ENCODE measurements around the gene FGFR4. TPM values are rescaled to one million over a fixed set of nuclear protein-coding genes. Genes with fewer than 3 reads are reported as not detected.

FGFR4 gene
- total RNA-seq, 1 experiment from 2014 or later: 110 TPM

DNA sequence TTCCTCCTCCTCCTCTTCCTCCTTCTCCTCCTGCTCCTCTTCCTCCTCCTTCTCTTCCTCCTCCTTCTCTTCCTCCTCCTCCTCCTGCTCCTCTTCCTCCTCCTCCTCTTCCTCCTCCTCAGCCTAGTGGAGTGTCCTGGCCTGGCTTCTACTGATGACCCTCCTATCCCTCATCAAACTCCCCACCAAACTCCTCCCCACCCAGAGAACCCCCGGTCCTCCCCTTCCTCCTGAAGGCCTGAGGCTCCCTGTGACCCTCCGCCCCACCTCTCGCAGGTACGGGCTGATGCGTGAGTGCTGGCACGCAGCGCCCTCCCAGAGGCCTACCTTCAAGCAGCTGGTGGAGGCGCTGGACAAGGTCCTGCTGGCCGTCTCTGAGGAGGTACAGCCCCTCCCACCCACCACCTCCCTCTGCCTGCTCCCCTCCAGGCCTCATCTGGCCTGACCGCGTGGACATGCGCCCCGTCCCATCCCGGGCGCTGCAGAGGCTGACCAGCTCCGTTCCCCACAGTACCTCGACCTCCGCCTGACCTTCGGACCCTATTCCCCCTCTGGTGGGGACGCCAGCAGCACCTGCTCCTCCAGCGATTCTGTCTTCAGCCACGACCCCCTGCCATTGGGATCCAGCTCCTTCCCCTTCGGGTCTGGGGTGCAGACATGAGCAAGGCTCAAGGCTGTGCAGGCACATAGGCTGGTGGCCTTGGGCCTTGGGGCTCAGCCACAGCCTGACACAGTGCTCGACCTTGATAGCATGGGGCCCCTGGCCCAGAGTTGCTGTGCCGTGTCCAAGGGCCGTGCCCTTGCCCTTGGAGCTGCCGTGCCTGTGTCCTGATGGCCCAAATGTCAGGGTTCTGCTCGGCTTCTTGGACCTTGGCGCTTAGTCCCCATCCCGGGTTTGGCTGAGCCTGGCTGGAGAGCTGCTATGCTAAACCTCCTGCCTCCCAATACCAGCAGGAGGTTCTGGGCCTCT is 10.6 kb downstream of the FGFR4 start:
- in situ Hi-C loops (cut with HindIII; ENCODE audit: low pct_unique_long_range_greater_than_20kb, low sequenced_read_pairs): no loop called here
- no peak for DNase-seq (ENCODE audit: low read depth)

DNA sequence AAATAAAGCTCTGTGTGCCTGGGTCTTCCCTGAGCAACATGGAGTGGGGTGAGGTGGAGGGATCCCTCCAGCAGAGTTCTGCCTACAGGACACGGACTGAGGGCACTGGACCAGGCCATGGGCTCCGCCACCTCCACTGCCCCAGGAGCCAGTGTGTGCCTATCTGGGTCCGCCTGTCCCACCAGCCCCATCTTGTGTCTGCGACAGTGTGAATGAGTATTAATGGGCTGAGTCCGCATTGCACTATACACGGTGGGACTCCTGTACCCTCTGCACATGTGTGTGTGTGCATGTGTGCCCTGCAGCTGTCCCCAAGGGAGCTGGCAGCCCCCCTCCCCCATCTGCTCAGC is 11.4 kb downstream of the FGFR4 start:
- in situ Hi-C loops (cut with HindIII; ENCODE audit: low pct_unique_long_range_greater_than_20kb, low sequenced_read_pairs): no loop called here
- no peak for DNase-seq (ENCODE audit: low read depth)

DNA sequence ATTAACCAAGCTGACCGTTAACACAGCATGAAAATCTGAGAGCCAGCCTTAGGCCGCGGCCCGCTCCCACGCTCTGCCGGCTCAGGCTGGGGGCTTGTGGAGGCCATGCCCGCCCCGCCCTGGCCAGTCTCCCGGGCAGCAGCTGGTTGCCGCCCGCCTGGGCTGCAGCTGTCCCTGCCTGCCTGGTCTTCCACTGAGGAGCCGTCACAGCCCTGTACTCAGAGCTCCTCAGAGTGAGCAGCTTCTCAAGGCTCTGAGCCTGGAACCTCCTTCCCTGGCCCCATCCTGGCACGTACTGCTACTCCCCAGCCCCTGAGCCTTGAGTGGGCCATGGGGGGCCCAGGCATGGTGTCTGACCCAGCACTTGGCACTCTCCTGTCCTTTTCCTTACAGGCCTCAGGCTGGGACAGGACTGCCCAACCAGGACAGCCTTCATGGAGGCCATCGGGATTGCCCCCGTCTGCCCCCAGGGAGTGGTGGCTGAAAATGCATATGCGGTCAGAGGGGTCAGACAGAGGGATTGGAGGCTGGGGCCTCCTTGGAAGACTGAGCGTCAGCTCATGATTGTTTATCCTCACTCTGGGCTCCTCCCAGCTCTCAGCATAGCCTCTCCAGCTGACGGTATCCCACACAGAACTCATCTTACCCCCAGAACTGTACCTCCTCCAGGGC is 11.9 kb downstream of the FGFR4 start:
- no peak for DNase-seq (ENCODE audit: low read depth)
- in situ Hi-C loops (cut with HindIII; ENCODE audit: low pct_unique_long_range_greater_than_20kb, low sequenced_read_pairs): no loop called here

DNA sequence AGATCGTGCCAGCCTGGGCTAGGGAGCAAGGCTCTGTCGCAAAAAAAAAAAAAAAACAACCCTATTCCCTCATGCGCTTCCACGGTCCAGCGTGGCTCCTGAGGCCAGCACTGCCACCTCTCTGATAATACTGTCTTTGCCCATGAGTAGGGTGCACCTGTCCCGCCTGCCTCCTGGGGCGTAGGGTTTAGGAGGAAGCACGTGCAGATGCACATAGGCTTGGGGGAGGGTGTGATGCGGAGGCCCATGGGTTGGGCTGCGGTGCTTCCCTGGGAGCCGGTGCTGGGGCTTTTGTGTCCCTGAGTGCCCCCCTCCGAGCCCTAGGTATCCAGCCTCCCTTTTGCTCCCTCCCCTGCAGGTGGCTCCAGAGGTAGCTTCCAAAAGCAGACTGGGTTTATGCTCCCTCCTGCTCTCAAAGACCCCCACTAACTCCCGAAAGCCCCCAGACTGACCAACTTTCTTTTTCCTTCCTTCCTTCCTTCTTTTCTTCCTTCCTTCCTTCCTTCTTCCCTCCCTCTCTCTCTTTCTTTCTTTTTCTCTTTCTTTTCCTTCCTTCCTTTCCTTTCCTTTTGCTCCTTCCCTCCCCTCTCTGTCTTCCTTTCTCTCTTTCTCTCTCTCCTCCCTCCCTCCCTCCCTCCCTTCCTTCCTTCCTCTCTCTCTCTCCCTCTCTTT is 12.8 kb downstream of the FGFR4 start:
- in situ Hi-C loops (cut with HindIII; ENCODE audit: low pct_unique_long_range_greater_than_20kb, low sequenced_read_pairs): no loop called here
- DNase-seq (ENCODE audit: low read depth): no peak

DNA sequence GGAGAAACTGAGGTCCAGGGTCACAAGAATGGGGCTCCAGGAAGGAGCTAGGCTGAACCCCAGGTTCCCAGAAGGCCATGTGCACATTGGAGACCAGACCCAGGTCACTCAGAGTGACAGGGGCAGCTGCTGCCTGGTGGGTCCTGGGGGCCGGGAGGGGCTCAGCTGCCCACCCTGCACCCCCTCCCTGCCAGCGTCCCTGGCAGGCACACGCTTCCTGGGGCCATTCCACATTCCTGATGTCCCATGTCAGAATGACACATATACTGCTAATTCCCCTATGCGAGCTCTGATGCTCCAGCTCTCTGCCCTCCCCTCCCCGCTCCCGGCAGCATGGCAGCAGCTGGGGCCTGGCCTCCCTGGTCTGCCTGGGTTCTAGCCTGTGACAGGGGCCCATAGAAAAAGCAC is 14.0 kb downstream of the FGFR4 start:
- in situ Hi-C loops (cut with HindIII; ENCODE audit: low pct_unique_long_range_greater_than_20kb, low sequenced_read_pairs): no loop called here
- no peak for DNase-seq (ENCODE audit: low read depth)

DNA sequence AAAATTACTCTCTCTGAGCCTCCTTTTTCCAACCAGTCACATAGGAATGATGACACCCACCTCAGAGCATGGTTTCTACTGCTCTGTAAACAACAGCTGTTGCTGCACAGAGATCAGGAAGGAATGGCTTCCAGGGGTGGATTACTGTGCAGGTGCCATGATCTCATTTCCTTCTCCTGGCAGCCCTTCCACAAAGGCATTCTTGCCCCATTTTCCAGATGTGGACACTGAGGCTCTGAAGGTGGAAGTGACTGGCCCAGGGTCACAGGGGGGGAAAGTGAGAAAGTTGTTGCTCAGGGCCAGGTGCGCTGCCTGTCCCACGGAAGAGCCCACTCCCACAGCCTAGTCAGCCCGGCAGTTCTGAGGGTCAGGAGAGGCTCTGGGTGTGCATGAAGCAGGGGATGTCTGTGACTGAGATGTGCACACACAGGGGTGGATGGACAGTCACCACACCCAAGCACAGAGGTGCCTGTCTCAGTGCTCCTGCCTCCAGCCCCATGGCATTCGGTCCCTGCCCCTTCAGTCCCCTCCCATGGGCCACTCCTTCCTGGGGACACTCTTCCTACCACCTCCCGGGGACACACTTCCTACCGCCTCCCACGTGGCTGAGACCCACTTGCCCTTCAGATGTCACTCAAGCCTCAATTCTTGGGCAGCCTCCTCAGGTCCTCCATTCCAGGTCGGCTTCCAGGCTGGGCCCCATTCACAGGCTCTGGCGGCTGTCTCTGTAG is 17.0 kb downstream of the FGFR4 start:
- in situ Hi-C loops (cut with HindIII; ENCODE audit: low pct_unique_long_range_greater_than_20kb, low sequenced_read_pairs): no loop called here
- no peak for DNase-seq (ENCODE audit: low read depth)

DNA sequence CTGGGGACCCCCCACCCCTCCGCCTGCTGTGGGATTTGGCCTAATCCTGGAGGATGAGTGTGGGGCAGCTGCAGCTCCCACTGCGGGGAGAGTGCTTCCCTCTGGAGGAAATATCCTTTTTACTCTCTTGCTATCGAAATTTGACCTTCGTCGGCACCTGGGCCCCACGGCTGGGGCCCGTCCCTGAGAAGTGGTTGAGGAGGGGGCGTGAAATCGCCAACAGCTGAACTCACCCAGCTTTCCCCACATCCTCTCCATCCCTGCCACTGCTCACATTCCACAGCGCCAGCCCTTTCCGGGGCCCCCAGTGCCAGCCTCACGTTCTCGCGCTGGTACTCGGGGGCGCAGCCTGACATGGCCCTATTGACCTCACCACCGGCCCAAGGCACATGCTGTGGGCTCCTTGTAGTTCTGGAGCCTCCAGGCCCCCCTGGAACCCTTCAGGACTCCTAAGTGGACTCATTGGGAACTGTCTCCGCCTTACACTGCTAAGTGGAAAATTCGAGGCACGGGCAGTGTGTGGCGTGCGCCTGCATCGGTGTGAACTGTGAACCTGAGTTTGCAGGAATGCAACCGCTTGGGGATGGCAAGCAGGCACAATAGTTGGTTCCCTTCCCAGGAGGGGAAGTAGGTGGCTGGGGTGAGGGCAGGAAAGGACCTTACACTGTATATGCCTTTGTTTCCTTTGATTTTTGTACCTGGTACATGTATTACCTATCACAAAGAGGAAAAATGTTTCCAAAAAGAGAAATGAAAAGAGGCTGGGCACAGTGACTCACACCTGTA is 19.2 kb downstream of the FGFR4 start:
- DNase-seq (ENCODE audit: low read depth): no peak
- in situ Hi-C loops (cut with HindIII; ENCODE audit: low pct_unique_long_range_greater_than_20kb, low sequenced_read_pairs): no loop called here

DNA sequence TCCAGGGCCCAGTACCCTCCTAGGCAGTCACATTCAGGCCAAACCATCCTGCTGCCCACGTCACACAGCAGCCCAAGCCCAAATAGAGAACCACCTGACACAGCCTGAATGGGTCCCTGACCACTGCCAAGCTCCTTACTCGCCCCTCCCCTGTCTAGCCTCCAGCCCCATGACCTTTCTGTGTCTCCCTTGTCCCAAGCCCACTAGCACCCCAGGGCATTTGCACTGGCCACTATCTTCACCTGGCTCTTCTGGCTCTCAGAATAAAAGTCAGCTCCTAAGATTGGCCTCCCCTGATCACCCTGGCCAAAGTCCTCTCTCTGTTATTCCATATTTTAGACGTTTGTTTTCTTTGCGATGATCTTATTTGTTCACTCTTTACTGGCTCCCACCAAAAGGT is 20.4 kb downstream of the FGFR4 start:
- in situ Hi-C loops (cut with HindIII; ENCODE audit: low pct_unique_long_range_greater_than_20kb, low sequenced_read_pairs): no loop called here
- no peak for DNase-seq (ENCODE audit: low read depth)

GRCh38 chr5:177109810-177110209 is 23.1 kb downstream of the FGFR4 start:
- no peak for DNase-seq (ENCODE audit: low read depth)
- in situ Hi-C loops (cut with HindIII; ENCODE audit: low pct_unique_long_range_greater_than_20kb, low sequenced_read_pairs): no loop called here

DNA sequence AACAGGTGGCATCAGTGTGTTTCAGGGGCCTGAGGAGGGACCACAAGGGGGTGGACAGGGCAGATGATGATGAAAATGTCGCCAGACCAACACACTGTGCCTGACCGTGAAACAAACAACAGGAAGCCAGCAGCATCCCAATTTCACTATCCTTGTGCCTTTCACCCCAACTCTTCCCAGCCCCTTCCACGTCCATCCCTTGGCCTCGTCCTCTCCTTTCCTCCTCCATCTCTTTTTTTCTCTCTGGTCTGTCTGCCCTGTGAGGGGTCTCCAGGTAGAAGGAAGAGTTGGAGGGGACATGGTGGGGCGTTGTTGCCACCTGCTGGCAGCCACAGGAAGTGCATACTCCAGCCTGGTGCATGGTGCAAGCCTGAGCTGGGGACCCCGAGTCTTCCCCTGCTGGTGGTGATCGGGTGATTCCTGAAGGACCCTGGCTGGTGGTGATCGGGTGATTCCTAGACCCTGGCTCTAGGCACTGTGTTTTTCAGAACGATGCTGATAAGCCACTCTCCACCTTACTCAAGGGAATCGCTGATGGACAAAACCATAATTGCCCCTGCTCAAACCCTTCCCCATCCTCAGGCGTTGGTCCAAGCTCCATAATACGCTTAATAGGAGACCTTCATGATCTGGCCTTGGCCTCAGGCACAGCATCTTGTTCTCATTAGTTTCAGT is 25.1 kb downstream of the FGFR4 start:
- DNase-seq (ENCODE audit: low read depth): peak; percentile 59
- in situ Hi-C loops (cut with HindIII; ENCODE audit: low pct_unique_long_range_greater_than_20kb, low sequenced_read_pairs): no loop called here

DNA sequence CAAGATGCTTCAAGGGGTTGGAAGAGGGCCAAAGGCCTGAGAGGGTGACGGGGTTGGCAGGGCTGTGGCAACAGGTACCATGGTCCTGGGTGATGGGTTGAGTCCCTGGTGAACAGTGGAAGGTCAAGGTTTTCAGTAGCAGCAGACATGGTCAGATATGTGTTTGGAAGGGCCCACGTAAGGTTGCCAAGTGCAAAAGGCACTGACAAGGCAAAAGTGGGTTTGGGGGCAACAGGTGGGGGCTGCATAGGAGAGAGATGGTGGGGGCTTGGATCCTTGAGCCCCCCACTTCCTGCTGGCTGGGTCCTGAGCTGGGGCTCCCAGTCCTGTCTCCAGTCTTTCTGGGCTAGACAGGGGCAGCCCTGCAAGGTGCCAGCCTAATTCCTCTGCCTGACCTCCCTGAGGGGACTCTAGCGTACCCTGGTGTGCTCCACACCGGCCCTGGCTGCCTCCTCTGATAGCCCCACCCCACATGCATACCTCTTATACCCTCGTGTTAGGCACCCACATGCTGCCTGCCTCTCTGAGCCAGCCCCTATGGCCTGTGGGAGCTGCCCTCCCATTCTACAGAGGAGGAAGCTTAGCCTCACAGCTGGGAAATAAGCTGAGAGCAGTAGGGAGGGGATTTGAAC is 26.0 kb downstream of the FGFR4 start:
- in situ Hi-C loops (cut with HindIII; ENCODE audit: low pct_unique_long_range_greater_than_20kb, low sequenced_read_pairs): no loop called here
- no peak for DNase-seq (ENCODE audit: low read depth)

- in situ Hi-C loops (cut with HindIII; ENCODE audit: low pct_unique_long_range_greater_than_20kb, low sequenced_read_pairs): no loop called here
- DNase-seq (ENCODE audit: low read depth): peak; percentile 76
Measured at GRCh38 chr5:177113566-177114424, 27.1 kb downstream of the FGFR4 start.

GRCh38 chr5:177116631-177117373 is 30.1 kb downstream of the FGFR4 start:
- in situ Hi-C loops (cut with HindIII; ENCODE audit: low pct_unique_long_range_greater_than_20kb, low sequenced_read_pairs): no loop called here
- no peak for DNase-seq (ENCODE audit: low read depth)

- in situ Hi-C loops (cut with HindIII; ENCODE audit: low pct_unique_long_range_greater_than_20kb, low sequenced_read_pairs): no loop called here
- no peak for DNase-seq (ENCODE audit: low read depth)
Measured at GRCh38 chr5:177117441-177118045, 30.8 kb downstream of the FGFR4 start.

- DNase-seq (ENCODE audit: low read depth): no peak
- in situ Hi-C loops (cut with HindIII; ENCODE audit: low pct_unique_long_range_greater_than_20kb, low sequenced_read_pairs): no loop called here
Measured at GRCh38 chr5:177122566-177122965, 35.9 kb downstream of the FGFR4 start.
